A673 (cell line): ENCODE measurements around the gene TRIM66. TPM values are rescaled to one million over a fixed set of nuclear protein-coding genes. Genes with fewer than 3 reads are reported as not detected.
A peak's percentile ranks its signal among the peaks of the same experiment; 100 is the strongest.

Source experiments
- BruUV-seq: library from RNA; stranded (reverse); fragments of 400-500 nt; replicated peaks from 2 replicates; lab custom pipeline; 2021; lab: Mats Ljungman, UMichigan
- CTCF ChIA-PET: fragments of 300-600 bp; sonication (Branson Sonifier 250); formaldehyde crosslinking; loops from one replicate; lab custom pipeline; 2022; ENCODE audit warnings: antibody characterized with exemption; lab: Charles Lee
- POLR2A ChIA-PET: fragments of 300-600 bp; sonication (Branson Sonifier 250); formaldehyde crosslinking; loops from one replicate; lab custom pipeline; 2022; ENCODE audit warnings: antibody characterized with exemption; ENCODE audit not compliant: low non-redundant PET; lab: Charles Lee
- DNase-seq: peaks from one replicate; pipeline ENCODE4 v3.0.0-alpha.2; 2015; ENCODE audit warnings: low spot score
- H3K27ac ChIP-seq: fragments of 200-600 bp; sonication (generic); 2 replicates; pipeline ENCODE4 v1.5.1; 2016; ENCODE audit warnings: mixed run types, low read depth, mild to moderate bottlenecking, mixed read lengths, antibody characterized with exemption, low read length; ENCODE audit not compliant: poor library complexity, severe bottlenecking
- H3K27me3 ChIP-seq: fragments of 200-600 bp; sonication (generic); replicated peaks from 2 replicates; pipeline ENCODE4 v1.6.1; 2017; ENCODE audit warnings: mixed run types, low read depth, mild to moderate bottlenecking, mixed read lengths, antibody characterized with exemption, low read length; ENCODE audit not compliant: insufficient read depth, poor library complexity
- H3K36me3 ChIP-seq: fragments of 200-600 bp; sonication (generic); 2 replicates; pipeline ENCODE4 v1.6.1; 2016; ENCODE audit warnings: mixed run types, mild to moderate bottlenecking, mixed read lengths, antibody characterized with exemption, low read length; ENCODE audit not compliant: insufficient read depth, poor library complexity, severe bottlenecking
- H3K4me1 ChIP-seq: fragments of 200-600 bp; sonication (generic); 2 replicates; pipeline ENCODE4 v1.6.1; 2017; ENCODE audit warnings: mixed run types, mild to moderate bottlenecking, mixed read lengths, antibody characterized with exemption, low read length; ENCODE audit not compliant: insufficient read depth, poor library complexity, severe bottlenecking
- H3K4me3 ChIP-seq: fragments of 200-600 bp; sonication (generic); 2 replicates; pipeline ENCODE4 v1.5.1; 2016; ENCODE audit warnings: low read depth, mixed run types, mild to moderate bottlenecking, mixed read lengths, low read length; ENCODE audit not compliant: poor library complexity, severe bottlenecking
- H3K9me3 ChIP-seq: fragments of 200-600 bp; sonication (generic); 2 replicates; pipeline ENCODE4 v1.6.1; 2016; ENCODE audit warnings: mixed run types, low read depth, mild to moderate bottlenecking, mixed read lengths, antibody characterized with exemption, low read length; ENCODE audit not compliant: poor library complexity, severe bottlenecking
- EZH2 ChIP-seq: fragments of 200-600 bp; sonication (generic); IDR thresholded peaks from 2 replicates; pipeline ENCODE4 v1.6.1; 2017; ENCODE audit warnings: borderline replicate concordance, low read depth, mild to moderate bottlenecking, mixed read lengths, antibody characterized with exemption, low read length; ENCODE audit not compliant: poor library complexity, severe bottlenecking
- intact Hi-C: fragments of 100-400 bp; cut with micrococcal nuclease; formaldehyde crosslinking; loops from one replicate; pipeline ENCODE4 v1.10.0; 2022; ENCODE audit not compliant: unreplicated experiment
- total RNA-seq: library from RNA; stranded (reverse); gene quantifications from 2 replicates; pipeline ENCODE4 v1.2.3, GENCODE V29; 2021
- TF ChIP-seq, protein P1 (sequence below): fragments of 300-800, 200-600 bp; sonication (generic); conservative IDR thresholded peaks from 2 replicates; pipeline ENCODE4 v1.5.1; 2017; ENCODE audit warnings: low read depth, mild to moderate bottlenecking, antibody characterized with exemption, low read length, moderate library complexity, mixed read lengths

Gene TRIM66
- total RNA-seq, 1 experiment from 2014 or later = 9.7 TPM

DNA sequence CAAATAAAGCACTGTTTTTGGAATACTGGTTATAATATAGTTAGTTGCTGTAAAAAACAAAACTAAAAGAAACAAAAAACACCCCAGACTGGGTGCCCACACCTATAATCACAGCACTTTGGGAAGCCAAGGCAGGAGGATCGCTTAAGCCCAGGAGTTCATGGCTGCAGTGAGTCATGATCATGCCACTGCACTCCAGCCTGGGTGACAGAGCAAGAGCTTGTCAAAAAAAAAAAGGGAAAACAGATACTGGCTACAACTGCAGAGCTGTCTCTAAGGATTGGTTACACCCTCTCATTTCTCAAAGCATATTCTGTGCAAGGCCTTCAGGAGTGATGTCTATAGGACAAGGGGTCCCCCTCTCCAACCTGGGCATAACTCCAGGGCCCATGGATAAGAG is 73.8 kb downstream of the TRIM66 start:
- ChIA-PET POLR2A (no interaction called here), CTCF (no interaction called here)
- intact Hi-C loops = no loop called here
- no peak for DNase-seq
- H3K4me1 ChIP-seq = no peaks in the 10 kb centered on the region
- H3K27me3 ChIP-seq = no peaks in the 10 kb centered on the region
- no TSS peak for BruUV-seq
- no peak for TF ChIP-seq EZH2
- TF ChIP-seq, protein P1, sequence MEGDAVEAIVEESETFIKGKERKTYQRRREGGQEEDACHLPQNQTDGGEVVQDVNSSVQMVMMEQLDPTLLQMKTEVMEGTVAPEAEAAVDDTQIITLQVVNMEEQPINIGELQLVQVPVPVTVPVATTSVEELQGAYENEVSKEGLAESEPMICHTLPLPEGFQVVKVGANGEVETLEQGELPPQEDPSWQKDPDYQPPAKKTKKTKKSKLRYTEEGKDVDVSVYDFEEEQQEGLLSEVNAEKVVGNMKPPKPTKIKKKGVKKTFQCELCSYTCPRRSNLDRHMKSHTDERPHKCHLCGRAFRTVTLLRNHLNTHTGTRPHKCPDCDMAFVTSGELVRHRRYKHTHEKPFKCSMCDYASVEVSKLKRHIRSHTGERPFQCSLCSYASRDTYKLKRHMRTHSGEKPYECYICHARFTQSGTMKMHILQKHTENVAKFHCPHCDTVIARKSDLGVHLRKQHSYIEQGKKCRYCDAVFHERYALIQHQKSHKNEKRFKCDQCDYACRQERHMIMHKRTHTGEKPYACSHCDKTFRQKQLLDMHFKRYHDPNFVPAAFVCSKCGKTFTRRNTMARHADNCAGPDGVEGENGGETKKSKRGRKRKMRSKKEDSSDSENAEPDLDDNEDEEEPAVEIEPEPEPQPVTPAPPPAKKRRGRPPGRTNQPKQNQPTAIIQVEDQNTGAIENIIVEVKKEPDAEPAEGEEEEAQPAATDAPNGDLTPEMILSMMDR = no peak
- no peaks in the 10 kb centered on the region for H3K36me3 ChIP-seq
- H3K4me3 ChIP-seq = no peak overlapping the region
- no peaks in the 10 kb centered on the region for H3K9me3 ChIP-seq
- no peak overlapping the region for H3K27ac ChIP-seq

- Histone ChIP-seq H3K4me1 (no peaks in the 10 kb centered on the region), H3K36me3 (no peaks in the 10 kb centered on the region), H3K4me3 (no peak overlapping the region), H3K27me3 (no peaks in the 10 kb centered on the region), H3K27ac (no peak overlapping the region), H3K9me3 (no peaks in the 10 kb centered on the region)
- no TSS peak for BruUV-seq
- POLR2A ChIA-PET = no interaction called here
- CTCF ChIA-PET = no interaction called here
- intact Hi-C loops = no loop called here
- no peak for TF ChIP-seq EZH2
- TF ChIP-seq, protein P1 = no peak
- no peak for DNase-seq
Observed at GRCh38 chr11:8605971-8606563, 76.4 kb downstream of the TRIM66 start.

- Histone ChIP-seq H3K9me3 (no peaks in the 10 kb centered on the region), H3K36me3 (no peaks in the 10 kb centered on the region), H3K4me3 (no peak overlapping the region), H3K27ac (no peak overlapping the region), H3K27me3 (no peaks in the 10 kb centered on the region), H3K4me1 (no peaks in the 10 kb centered on the region)
- ChIA-PET CTCF (no interaction called here), POLR2A (no interaction called here)
- TF ChIP-seq, protein P1 = peak; percentile 80
- no peak for TF ChIP-seq EZH2
- DNase-seq = peak; percentile 71
- no TSS peak for BruUV-seq
- intact Hi-C loops = no loop called here
Observed at GRCh38 chr11:8604078-8604723, 78.3 kb downstream of the TRIM66 start.
